Neutrophil (primary cell): ENCODE measurements around the gene FABP6.

Source experiments
- H3K27ac ChIP-seq: fragments of 200-600 bp; sonication (generic); 2 replicates; pipeline ENCODE4 v1.5.1; 2016; ENCODE audit warnings: mild to moderate bottlenecking, moderate library complexity
- H3K27me3 ChIP-seq: fragments of 200-600 bp; sonication (generic); 2 replicates; pipeline ENCODE4 v1.6.0; 2016; ENCODE audit warnings: mild to moderate bottlenecking
- H3K36me3 ChIP-seq: fragments of 200-600 bp; sonication (generic); 2 replicates; pipeline ENCODE4 v1.5.1; 2017
- H3K4me1 ChIP-seq, 2 experiments: fragments of 200-600 bp in 1 of 2; sonication (generic) in 1 of 2; 1 replicate in 1 of 2; 2 replicates in 1 of 2; pipeline versions ENCODE4 v1.5.1 to v1.6.1; 2013 to 2016; ENCODE audit warnings: low read depth in 1 of 2, low read length in 1 of 2, mild to moderate bottlenecking in 1 of 2, moderate library complexity in 1 of 2; ENCODE audit not compliant: control insufficient read depth in 1 of 2, insufficient read depth in 1 of 2
- H3K4me3 ChIP-seq, 2 experiments: fragments of 200-600 bp in 1 of 2; sonication (generic) in 1 of 2; 1 replicate in 1 of 2; 2 replicates in 1 of 2; pipeline ENCODE4 v1.5.1; 2013 to 2016; ENCODE audit warnings: low read depth in 1 of 2, low read length in 1 of 2, mild to moderate bottlenecking in 1 of 2, moderate library complexity in 1 of 2
- H3K9me3 ChIP-seq: fragments of 200-600 bp; sonication (generic); 2 replicates; pipeline ENCODE4 v1.5.1; 2016
- CTCF ChIP-seq: fragments of 200-600 bp; sonication (generic); IDR thresholded peaks from 2 replicates; pipeline ENCODE4 v1.5.1; 2016; ENCODE audit warnings: antibody characterized with exemption

FABP6 gene

GRCh38 chr5:160209917-160210316 lies 19.4 kb upstream of the FABP6 start:
- Histone ChIP-seq H3K27me3 (no peaks in the 10 kb centered on the region), H3K36me3 (no peaks in the 10 kb centered on the region), H3K4me3 (no peak overlapping the region), H3K27ac (no peak overlapping the region), H3K4me1 (no peaks in the 10 kb centered on the region), H3K9me3 (no peaks in the 10 kb centered on the region)
- no peak for TF ChIP-seq CTCF

- Histone ChIP-seq H3K27me3 (no peaks in the 10 kb centered on the region), H3K36me3 (no peaks in the 10 kb centered on the region), H3K9me3 (no peaks in the 10 kb centered on the region), H3K27ac (no peak overlapping the region), H3K4me1 (no peaks in the 10 kb centered on the region), H3K4me3 (no peak overlapping the region)
- no peak for TF ChIP-seq CTCF
Observed at GRCh38 chr5:160210606-160211005, 18.7 kb upstream of the FABP6 start.

- no peaks in the 10 kb centered on the region for H3K4me1 ChIP-seq
- no peaks in the 10 kb centered on the region for H3K27me3 ChIP-seq
- H3K4me3 ChIP-seq = no peak overlapping the region
- no peak overlapping the region for H3K27ac ChIP-seq
- no peaks in the 10 kb centered on the region for H3K9me3 ChIP-seq
- H3K36me3 ChIP-seq = no peaks in the 10 kb centered on the region
- no peak for TF ChIP-seq CTCF
Observed at GRCh38 chr5:160211352-160211751, 18.0 kb upstream of the FABP6 start.

- TF ChIP-seq CTCF = no peak
- Histone ChIP-seq H3K36me3 (no peaks in the 10 kb centered on the region), H3K4me1 (no peaks in the 10 kb centered on the region), H3K27ac (no peak overlapping the region), H3K27me3 (no peaks in the 10 kb centered on the region), H3K9me3 (no peaks in the 10 kb centered on the region), H3K4me3 (no peak overlapping the region)
Observed at GRCh38 chr5:160213537-160213936, 15.8 kb upstream of the FABP6 start.

GRCh38 chr5:160219356-160219755 lies 9.9 kb upstream of the FABP6 start:
- Histone ChIP-seq H3K36me3 (no peaks in the 10 kb centered on the region), H3K4me3 (no peak overlapping the region), H3K27me3 (peaks cover 4% of the 10 kb centered on the region), H3K9me3 (no peaks in the 10 kb centered on the region), H3K4me1 (no peaks in the 10 kb centered on the region), H3K27ac (no peak overlapping the region)
- no peak for TF ChIP-seq CTCF

- Histone ChIP-seq H3K27me3 (peaks cover 4% of the 10 kb centered on the region), H3K9me3 (no peaks in the 10 kb centered on the region), H3K36me3 (no peaks in the 10 kb centered on the region), H3K27ac (no peak overlapping the region), H3K4me1 (no peaks in the 10 kb centered on the region), H3K4me3 (no peak overlapping the region)
- no peak for TF ChIP-seq CTCF
Observed at GRCh38 chr5:160221082-160221481, 8.2 kb upstream of the FABP6 start.
